ENCODE measurements around the gene PTGIS.

The PTGIS gene

GRCh38 chr20:49479785-49480184 lies 88.2 kb downstream of the PTGIS start:
- no peak for TF ChIP-seq TAF1 (IDR thresholded peaks at IDR 0.05; ENCODE audit: borderline replicate concordance, low read depth, low read length)
- no peak for TF ChIP-seq POLR2AphosphoS5 (IDR thresholded peaks at IDR 0.05; ENCODE audit: low read depth, low read length)
- no peak for TF ChIP-seq POLR2A (IDR thresholded peaks at IDR 0.05; ENCODE audit: low read depth, low read length)
- FAIRE-seq (no peak), DNase-seq (ENCODE audit: insufficient read length) (no peak)

DNA sequence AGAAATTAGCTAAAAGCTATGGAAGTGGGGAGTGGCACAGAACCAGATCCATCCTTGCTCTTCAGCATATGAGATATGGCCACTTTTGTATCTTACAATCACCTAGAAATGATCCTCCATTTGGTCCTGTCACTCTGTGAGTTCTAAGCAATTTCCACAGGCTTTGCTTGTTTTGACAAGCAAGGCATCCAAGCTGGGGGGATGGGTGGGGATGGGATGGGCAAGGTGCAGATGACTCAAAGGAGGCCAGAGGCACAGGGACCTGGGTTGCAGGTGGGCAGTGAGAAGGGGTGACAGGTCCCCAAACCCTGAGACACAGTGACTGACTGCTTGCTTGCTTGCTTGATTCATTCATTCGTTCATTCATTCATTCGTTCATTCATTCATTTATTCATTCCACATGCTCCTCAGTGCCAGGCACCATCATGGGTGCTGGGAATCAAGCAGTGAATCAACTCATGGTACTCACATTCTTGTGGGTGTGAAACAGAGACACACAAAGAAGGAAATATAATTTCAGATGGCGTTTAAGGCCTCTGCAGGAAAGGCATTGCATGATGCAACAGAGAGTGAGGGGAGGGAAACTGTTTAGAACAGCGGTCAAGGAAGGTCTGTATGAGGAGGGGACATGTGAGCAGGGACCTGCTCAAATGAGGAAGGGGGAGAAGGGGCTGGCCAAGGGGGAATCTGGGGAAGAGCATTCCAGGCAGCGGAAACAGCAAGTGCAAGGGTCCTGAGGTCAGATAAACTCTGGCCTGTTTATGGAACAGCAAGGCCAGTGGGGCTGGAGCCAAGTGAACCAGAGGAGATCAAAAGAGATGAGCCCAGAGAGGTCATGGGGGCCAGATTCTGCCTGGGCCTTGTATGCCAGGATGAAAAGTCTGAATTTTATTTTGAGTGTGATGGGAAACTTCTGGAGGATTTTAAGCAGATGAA lies 88.9 kb downstream of the PTGIS start:
- DNase-seq (ENCODE audit: insufficient read length) (no peak), FAIRE-seq (no peak)
- TF ChIP-seq TAF1 (IDR thresholded peaks at IDR 0.05; ENCODE audit: borderline replicate concordance, low read depth, low read length), result no peak
- TF ChIP-seq POLR2A (IDR thresholded peaks at IDR 0.05; ENCODE audit: low read depth, low read length), result no peak
- TF ChIP-seq POLR2AphosphoS5 (IDR thresholded peaks at IDR 0.05; ENCODE audit: low read depth, low read length), result no peak

DNA sequence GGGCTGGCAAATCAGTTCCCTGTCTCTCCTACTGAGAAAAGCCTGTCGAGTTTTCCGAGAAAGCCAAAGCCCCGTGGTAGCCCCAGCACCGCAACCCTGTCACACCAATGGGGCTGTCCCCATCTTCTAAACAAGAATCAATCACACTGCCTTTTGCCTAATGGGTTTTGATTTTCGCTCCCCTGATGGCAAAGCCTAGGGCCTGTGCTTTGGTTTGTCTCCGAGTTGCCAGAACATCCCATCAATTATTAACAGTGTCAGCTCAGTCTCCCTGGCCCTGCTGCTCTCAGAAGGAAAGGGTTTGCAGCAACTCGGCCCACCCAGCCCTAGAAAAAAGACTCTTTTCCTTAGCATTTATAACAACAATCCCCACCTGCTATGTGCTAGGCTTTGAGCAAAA lies 89.7 kb downstream of the PTGIS start:
- DNase-seq (ENCODE audit: insufficient read length), result no peak
- FAIRE-seq, result no peak
- TF ChIP-seq TAF1 (IDR thresholded peaks at IDR 0.05; ENCODE audit: borderline replicate concordance, low read depth, low read length) (no peak), POLR2A (IDR thresholded peaks at IDR 0.05; ENCODE audit: low read depth, low read length) (no peak), POLR2AphosphoS5 (IDR thresholded peaks at IDR 0.05; ENCODE audit: low read depth, low read length) (no peak)

- TF ChIP-seq TAF1 (IDR thresholded peaks at IDR 0.05; ENCODE audit: borderline replicate concordance, low read depth, low read length), result no peak
- no peak for TF ChIP-seq POLR2AphosphoS5 (IDR thresholded peaks at IDR 0.05; ENCODE audit: low read depth, low read length)
- TF ChIP-seq POLR2A (IDR thresholded peaks at IDR 0.05; ENCODE audit: low read depth, low read length), result no peak
- FAIRE-seq (no peak), DNase-seq (ENCODE audit: insufficient read length) (no peak)
These were observed 90.7 kb downstream of the PTGIS start for GRCh38 chr20:49477200-49477599.

DNA sequence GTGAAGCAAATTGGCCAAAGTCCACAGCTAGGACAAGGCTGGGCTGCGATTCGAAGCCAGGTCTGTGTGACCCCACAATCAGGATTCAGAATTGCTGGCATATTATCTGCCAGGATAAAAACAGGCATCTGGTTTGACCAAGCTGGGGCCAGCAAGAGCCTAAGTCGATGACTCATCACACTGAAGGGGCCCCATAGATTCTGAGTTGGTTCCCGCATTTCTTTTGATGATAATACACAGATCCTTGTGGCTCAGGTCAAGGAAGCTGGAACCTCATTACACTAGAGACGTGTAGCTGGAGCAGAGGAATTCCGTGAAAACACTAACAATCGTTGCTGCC lies 92.0 kb downstream of the PTGIS start:
- TF ChIP-seq TAF1 (IDR thresholded peaks at IDR 0.05; ENCODE audit: borderline replicate concordance, low read depth, low read length), result no peak
- no peak for TF ChIP-seq POLR2A (IDR thresholded peaks at IDR 0.05; ENCODE audit: low read depth, low read length)
- no peak for TF ChIP-seq POLR2AphosphoS5 (IDR thresholded peaks at IDR 0.05; ENCODE audit: low read depth, low read length)
- DNase-seq (ENCODE audit: insufficient read length) (no peak), FAIRE-seq (no peak)

GRCh38 chr20:49475292-49476015 lies 92.5 kb downstream of the PTGIS start:
- TF ChIP-seq POLR2AphosphoS5 (IDR thresholded peaks at IDR 0.05; ENCODE audit: low read depth, low read length) (no peak), POLR2A (IDR thresholded peaks at IDR 0.05; ENCODE audit: low read depth, low read length) (no peak)
- FAIRE-seq (no peak), DNase-seq (ENCODE audit: insufficient read length) (no peak)

GRCh38 chr20:49471397-49471796 lies 96.5 kb downstream of the PTGIS start:
- TF ChIP-seq POLR2AphosphoS5 (IDR thresholded peaks at IDR 0.05; ENCODE audit: low read depth, low read length) (no peak), TAF1 (IDR thresholded peaks at IDR 0.05; ENCODE audit: borderline replicate concordance, low read depth, low read length) (no peak), POLR2A (IDR thresholded peaks at IDR 0.05; ENCODE audit: low read depth, low read length) (no peak)
- DNase-seq (ENCODE audit: insufficient read length) (no peak), FAIRE-seq (no peak)

GRCh38 chr20:49470922-49471321 lies 97.0 kb downstream of the PTGIS start:
- no peak for DNase-seq (ENCODE audit: insufficient read length)
- no peak for FAIRE-seq
- TF ChIP-seq TAF1 (IDR thresholded peaks at IDR 0.05; ENCODE audit: borderline replicate concordance, low read depth, low read length), result no peak
- no peak for TF ChIP-seq POLR2A (IDR thresholded peaks at IDR 0.05; ENCODE audit: low read depth, low read length)
- no peak for TF ChIP-seq POLR2AphosphoS5 (IDR thresholded peaks at IDR 0.05; ENCODE audit: low read depth, low read length)

DNA sequence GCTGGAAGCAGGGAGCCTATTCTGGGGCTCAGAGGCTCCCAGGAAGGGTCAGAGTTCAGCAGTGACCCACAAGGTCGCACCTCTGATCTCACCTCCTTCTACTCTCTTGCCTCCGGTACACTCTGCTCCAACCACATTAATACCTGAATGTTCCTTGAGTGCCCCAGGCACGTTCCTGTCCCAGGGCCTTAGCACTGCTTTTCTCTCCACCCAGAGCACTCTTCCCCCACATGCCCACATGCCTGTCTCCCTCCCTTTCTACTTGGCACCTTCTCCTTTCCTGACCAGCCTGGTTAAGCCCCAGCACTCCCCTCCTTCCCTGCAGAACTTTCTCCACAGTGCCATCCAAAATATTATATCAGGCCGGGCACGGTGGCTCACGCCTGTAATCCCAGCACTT lies 98.9 kb downstream of the PTGIS start:
- TF ChIP-seq TAF1 (IDR thresholded peaks at IDR 0.05; ENCODE audit: borderline replicate concordance, low read depth, low read length) (no peak), POLR2A (IDR thresholded peaks at IDR 0.05; ENCODE audit: low read depth, low read length) (no peak), POLR2AphosphoS5 (IDR thresholded peaks at IDR 0.05; ENCODE audit: low read depth, low read length) (no peak)
- DNase-seq (ENCODE audit: insufficient read length) (no peak), FAIRE-seq (no peak)

- FAIRE-seq (no peak), DNase-seq (ENCODE audit: insufficient read length) (no peak)
- TF ChIP-seq POLR2A (IDR thresholded peaks at IDR 0.05; ENCODE audit: low read depth, low read length), result no peak
- no peak for TF ChIP-seq TAF1 (IDR thresholded peaks at IDR 0.05; ENCODE audit: borderline replicate concordance, low read depth, low read length)
- TF ChIP-seq POLR2AphosphoS5 (IDR thresholded peaks at IDR 0.05; ENCODE audit: low read depth, low read length), result no peak
These were observed 99.5 kb downstream of the PTGIS start for GRCh38 chr20:49468412-49468811.

DNA sequence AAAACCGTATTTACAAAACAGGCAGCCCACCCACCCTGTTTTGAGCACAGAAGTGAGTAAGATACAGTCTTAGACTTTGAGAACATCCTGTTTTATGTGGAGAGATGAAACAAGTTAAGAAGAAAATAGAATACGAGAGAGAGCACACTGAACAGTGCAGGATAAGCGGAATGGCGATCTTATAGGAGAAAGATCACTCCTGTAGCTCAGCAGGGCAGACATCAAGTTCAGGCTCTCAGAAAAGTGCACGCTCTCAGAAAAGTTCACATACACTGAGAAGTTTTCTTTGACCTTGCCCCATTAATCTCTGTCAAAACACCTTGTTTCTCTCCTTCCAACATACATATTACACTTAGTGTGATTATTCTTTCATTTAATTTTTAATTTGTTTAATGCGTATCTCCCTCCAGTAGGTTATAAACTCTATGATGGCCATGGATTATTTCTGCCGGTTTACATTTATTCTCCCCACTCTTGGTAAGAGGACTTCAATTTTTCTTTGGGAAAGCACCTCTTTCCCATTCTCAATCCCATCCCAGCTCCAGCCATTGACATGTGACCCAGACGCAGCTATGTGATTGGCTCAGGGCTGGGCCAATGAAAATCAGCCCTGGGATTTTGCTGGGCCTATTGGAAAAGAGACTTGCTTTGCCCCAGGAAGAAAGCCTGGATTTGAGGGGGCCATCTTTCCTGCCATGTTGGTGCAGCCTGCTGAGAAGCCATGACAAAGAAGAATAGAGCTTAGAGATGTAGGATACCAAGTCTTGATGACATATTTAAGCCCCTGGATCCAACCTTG lies 101.6 kb downstream of the PTGIS start:
- no peak for FAIRE-seq

More for the DNA sequence above, 101.6 kb downstream of the PTGIS start:
- no peak for DNase-seq (ENCODE audit: insufficient read length)
- TF ChIP-seq POLR2AphosphoS5 (IDR thresholded peaks at IDR 0.05; ENCODE audit: low read depth, low read length) (no peak), TAF1 (IDR thresholded peaks at IDR 0.05; ENCODE audit: borderline replicate concordance, low read depth, low read length) (no peak), POLR2A (IDR thresholded peaks at IDR 0.05; ENCODE audit: low read depth, low read length) (no peak)
